Activated CD8-positive, alpha-beta memory T cell treated with anti-CD3 and anti-CD28 coated beads for 24 hours (primary cell): ENCODE results near the gene SPATS1.
"Not testable (repeated sequence)": the region's sequence is repeated elsewhere in the genome, so short reads cannot be mapped to it uniquely, and the experiment has no call there.

Source experiments
- DNase-seq: peaks from one replicate; pipeline ENCODE4 v3.0.0-alpha.2; 2020

The SPATS1 gene

DNA sequence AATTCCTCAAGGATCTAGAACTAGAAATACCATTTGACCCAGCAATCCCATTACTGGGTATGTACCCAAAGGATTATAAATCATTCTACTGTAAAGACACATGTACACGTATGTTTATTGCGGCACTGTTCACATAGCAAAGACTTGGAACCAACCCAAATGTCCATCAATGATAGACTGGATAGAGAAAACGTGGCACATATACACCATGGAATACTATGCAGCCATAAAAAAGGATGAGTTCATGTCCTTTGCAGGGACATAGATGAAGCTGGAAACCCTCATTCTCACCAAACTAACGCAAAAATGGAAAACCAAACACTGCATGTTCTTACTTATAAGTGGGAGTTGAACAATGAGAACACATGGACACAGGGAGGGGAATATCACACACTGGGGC lies 4.4 kb downstream of the SPATS1 start:
- DNase-seq: not testable (repeated sequence)

DNA sequence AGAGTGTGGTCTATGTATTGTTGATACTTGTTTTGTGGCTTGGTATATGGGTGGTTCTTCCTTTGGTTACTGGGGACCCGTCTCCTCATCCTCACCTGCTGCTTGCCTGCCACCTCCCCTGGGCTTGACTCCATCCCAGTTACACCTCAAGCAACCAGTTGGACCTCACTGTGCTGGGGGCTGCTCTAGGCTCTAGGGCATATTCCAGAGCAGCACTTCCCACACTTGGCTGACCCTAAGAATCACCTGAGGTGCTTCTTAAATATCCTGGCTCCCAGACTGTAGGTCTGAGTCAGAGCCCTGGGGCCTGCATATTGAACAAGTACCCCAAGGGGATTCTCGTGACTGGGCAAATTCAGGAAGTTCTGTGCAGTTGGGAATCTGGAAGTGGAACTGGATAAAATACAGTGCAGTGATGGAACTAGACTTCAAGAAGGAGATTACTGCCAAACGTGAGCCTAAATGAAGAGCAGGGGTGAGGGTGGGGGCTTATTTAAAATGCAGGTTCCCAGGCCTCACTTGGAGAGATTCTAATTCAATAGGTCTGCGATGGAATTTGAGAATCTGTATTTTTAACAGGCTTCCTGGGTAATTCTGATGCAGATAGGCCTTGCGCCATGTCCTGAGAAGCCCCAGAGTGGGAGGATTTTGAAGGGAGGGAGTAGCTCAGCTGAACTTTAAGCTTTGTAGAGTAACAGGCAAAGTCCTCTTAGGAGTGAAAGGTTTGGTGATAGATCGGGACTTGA lies 7.6 kb downstream of the SPATS1 start:
- DNase-seq: peak; percentile 28

DNA sequence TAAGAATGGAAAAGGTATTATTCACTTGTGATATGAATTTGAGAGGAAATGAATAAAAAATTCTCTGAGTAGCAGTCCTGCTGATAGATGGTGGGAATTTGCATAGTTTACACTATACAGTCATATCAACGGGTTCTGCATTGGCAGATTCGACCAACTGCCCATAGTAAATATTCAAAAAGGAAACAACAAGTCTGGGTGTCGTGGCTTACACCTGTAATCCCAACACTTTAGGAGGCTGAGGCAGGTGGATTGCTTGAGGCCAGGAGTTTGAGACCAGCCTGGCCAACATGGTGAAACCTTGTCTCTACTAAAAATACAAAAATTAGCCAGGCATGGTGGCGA lies 8.2 kb downstream of the SPATS1 start:
- DNase-seq: not testable (repeated sequence)

- DNase-seq: no peak
These were observed 9.8 kb downstream of the SPATS1 start for GRCh38 chr6:44352259-44352658.

DNA sequence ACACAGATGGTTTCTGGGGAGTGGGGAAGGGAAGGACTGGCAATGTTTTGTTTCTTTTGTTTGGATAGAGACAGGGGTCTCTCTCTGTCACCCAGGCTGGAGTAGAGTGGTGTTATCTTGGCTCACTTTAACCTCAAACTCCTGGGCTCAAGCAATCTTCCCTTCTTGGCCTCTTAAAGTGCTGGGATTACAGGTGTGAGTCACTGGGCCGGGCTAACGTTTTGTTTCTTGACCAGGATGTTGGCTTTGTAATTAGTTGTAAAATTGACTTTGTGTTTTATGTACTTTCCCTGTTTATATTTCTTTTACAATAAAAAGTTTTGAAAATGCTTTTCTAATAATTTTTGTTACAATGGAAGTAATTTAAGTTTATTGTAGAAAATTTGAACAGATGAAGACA lies 10.9 kb downstream of the SPATS1 start:
- no peak for DNase-seq

DNA sequence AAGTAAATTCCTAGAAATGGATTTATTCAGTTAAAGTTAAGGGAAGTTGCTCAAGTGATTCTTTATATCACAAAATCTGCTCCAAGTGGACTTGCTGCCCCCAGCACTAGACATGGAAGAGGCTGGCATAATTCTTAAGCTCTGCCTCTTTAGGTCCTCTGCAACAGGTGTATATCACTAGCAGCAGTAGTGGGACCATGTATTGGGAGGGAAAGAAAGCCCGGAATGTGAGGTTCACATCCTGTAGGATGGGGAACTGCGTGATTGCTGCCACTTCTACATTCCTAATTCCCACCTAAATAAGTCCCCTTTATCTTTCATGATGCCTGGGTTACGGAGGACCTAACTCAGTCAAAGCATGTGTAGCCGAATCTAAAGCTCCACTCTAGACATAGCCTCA lies 13.2 kb downstream of the SPATS1 start:
- DNase-seq: peak; percentile 17

DNA sequence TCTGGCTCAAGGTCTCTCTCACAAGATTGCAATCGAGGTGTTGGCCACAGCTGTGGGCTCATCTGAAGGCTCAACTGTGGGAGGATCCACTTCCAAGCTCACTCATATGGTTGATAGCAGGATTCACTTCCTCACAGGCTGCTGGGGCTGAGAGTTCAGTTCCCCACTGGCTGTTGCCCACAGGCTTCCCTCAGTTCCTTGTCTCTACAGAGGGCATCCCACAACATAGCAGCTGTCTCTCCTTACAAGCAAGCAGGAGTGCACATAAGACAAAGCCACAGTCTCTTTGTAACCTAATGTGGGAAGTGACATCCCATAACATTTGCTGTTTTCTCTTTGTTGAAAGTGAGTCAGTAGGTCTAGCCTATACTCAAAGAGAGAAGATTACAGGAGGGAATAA lies 14.0 kb downstream of the SPATS1 start:
- peak; percentile 38 for DNase-seq

DNA sequence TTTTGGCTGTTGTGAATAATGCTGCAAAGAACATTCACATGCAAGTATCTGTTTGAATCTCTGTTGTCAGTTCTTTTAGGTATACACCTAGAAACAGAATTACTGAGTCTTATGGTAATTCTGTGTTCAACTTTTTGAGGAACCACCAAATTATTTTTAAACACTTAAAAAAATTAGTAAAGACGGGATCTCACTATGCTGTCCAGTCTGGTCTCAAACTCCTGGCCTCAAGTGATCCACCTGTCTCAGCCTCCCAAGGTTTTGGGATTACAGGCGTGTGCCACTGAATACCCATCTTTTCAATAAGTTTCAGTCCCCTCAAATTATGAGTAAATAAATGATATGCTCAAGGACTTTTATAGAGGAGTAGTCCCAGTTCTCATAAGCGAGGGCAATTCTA lies 17.5 kb downstream of the SPATS1 start:
- DNase-seq: no peak

DNA sequence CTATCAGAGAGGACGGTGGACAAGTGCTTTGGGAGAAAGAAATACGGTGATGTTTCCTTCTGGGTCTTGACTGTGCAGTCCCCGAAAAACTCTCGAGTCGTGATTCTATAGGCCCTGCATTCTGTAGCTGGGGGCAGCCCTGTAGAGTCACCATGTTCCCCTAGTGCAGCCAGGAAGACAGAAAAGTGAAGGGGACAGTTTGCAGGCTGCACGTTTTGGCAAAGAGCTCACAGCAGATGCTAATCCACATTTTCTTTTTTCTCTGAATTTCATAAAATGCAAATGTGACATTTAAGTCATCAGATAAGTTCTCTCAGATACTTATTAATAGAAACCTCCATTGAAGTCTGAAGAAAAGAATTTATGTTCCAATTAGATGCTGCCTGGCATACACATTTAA lies 19.5 kb downstream of the SPATS1 start:
- no peak for DNase-seq

DNA sequence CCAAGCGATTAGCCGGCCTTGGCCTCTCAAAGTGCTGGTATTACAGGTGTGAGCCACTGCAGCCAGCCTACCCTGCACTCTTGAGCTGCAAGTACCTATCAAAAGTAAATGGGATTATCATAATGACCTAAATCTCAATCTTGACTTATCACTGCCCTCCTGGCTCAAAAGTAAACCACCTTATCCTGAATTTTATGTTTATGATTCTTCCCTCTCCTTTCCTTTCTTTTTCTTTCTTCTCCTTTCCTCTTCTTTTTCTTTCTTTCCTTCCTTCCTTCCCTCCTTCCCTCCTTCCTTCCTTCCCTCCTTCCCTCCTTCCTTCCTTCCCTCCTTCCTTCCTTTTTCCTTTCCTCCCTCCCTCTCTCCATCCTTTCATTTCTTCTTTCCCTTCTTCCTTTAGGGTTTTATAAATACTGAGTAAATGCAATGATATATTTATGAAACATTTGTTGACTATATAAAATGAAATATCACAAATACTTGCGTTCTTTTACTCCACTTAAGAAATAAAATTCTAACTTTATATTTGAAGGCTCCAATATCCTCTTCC lies 21.0 kb downstream of the SPATS1 start:
- DNase-seq: no peak

GRCh38 chr6:44366781-44367180 lies 24.3 kb downstream of the SPATS1 start:
- DNase-seq: no peak

DNA sequence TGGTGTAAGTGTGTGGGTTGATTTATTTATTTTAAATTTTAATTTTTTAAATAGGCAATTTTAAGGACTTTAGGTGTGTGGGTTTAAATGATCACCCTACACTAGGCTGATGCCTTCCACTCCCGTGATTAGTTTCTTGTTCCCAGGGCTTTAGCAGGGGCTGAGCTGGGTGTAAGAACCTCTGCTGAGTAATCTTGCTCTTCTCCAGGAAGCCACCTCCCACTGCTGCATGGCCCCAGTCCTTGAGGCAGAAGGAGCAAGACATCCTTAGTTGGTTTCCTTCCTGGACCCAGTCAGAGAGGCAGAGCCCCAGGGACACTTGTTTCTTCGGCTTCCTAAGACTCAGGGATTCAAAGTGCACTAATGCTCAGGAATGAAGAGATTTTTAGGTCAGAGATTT lies 25.2 kb downstream of the SPATS1 start:
- DNase-seq: no peak

DNA sequence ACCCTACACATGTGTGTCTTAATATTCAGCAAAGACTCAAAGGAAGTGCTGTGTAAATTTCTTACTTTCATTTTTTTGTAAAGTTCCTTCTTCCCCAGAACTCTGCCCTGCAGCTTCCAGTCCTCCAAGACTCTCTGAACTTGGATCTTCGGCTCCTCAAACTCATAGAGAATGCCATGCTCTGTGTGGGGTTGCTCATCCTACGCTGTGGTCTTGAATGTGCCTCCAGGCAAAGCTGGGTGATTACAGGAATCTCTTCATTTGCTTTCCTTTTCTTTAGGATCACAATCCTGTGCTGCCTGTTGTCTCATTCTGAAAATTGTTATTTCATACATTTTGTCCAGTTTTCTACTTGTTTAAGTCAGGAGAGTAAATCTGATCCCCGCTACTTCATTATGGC lies 30.6 kb downstream of the SPATS1 start:
- no peak for DNase-seq

DNA sequence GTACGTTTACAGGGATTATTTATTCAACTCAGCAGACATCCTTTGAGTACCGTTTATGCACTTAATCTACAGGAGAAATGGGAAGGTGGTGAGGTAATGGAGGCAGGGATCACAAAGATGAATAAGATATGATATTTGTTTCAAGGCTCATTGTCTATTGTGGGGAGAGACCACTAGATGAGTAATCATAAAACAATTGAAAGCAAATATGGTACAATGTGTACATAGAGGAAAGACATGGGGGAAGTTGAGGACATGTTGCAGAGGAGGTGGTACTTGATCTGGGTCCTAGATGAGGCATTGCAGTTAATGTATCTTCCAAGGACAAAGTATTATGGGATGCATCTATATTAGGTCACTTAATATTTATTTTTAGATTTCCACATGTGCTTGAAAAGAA lies 31.3 kb downstream of the SPATS1 start:
- no peak for DNase-seq

GRCh38 chr6:44375071-44375470 lies 32.6 kb downstream of the SPATS1 start:
- no peak for DNase-seq

GRCh38 chr6:44377484-44377883 lies 35.0 kb downstream of the SPATS1 start:
- DNase-seq: no peak

- no peak for DNase-seq
These were observed 35.5 kb downstream of the SPATS1 start for GRCh38 chr6:44377971-44378370.

DNA sequence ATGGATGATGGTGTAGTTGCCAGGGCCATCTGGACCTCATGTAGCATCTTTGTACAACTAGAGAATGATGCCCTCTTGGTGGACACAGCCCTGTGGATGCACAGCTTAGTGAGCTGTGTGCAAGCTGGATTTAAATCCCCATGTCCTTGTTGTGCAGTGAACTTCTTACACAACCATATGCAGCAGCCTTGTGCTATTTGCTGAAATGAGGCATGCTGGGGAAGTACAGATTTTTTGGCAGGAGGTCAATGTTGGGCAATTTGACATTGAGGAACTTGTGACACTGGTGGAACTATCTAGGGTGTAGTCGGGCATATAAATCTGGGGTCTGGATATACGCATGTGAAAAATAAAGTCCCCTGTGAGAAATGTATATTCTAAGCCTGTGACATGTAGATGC lies 39.3 kb downstream of the SPATS1 start:
- DNase-seq: no peak

DNA sequence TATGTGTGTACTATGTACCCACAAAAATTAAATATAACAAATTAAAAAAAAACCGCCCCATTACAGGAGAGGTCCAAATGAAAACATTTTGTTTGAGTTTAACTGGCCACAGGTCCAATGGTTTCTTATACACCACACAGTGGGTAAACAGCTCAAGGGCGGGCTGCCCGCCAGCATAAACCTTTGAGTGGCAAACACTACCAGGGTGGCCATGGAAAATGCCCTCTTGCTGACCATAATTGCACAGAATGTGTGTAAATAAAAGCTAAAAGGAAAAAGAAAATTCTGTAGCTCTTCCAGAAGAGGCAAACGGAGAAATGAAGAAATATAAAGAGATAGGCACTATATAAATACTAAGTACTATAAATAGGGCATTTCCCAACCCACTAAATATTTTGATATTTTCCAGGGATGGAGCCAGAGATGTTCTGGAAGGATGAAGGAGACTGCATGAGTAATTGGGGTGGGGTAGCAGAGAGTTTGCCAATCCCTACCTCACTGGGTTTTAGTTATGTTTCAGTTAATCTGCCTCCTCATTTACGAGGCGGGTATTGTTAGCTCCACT lies 44.0 kb downstream of the SPATS1 start:
- no peak for DNase-seq

GRCh38 chr6:44386929-44387345 lies 44.5 kb downstream of the SPATS1 start:
- DNase-seq: no peak

DNA sequence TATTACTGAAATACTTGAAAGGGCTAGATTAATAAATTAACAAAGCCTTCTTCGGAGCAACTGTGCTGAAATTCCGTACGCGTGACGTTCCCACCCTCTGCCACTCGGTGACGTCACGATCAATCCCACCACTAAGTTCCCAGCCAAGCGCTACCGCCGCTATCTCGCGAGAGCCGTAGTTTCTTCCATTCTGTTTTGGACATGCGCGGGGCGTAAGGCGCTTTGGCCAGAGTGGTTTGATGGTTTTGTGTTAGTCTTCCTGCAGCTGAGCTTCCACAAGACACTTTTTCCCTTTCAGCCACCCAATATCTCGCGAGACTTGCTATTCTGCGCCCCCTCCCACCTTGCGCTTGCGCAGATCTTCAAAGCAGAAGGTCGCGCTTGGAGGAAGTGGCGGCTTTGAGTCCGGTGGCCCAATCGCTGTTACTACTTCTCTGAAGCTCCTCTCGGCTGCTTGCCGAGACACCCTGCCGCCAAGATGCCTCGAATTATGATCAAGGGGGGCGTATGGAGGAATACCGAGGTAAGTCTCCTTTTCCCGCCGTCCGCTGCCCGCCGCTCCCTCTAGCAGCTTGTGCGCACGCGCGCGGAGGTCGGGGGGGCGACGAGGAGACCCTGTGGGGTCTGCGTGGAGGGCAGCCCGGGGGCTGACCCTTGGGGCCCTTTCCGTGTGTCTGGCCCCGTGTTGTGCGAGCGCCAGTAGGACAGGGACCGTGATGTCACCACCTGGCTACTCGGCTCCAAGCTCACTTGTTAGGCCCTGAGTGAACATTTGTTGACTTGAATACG lies 45.1 kb downstream of the SPATS1 start, which contains the start of gene CDC5L:
Gene CDC5L, plus strand, starts transcription at position 361 of the 789 bp plus-strand sequence. Its CDS starts 118 bp downstream, at position 479.
- peak; percentile 96 for DNase-seq

GRCh38 chr6:44388135-44388487 lies 45.7 kb downstream of the SPATS1 start:
- DNase-seq: no peak

DNA sequence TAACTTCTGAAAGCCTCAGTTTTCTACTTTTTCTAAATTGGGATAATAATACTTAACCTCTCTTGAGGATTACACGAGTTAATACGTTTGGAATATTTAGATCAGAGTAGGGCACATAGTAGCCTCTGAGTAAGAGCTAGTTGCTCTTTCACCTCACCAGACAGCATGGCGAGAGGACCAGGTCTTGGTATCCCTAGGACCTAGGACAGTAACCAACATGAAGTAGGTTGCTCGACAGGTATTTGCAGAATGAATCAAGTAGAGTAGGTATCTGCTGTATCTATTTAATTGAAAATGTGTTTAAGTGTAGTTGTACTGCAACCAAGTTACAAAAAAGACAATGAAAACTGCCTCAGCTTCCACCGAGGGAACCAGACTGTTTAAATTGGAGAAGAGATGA lies 46.4 kb downstream of the SPATS1 start:
- no peak for DNase-seq

DNA sequence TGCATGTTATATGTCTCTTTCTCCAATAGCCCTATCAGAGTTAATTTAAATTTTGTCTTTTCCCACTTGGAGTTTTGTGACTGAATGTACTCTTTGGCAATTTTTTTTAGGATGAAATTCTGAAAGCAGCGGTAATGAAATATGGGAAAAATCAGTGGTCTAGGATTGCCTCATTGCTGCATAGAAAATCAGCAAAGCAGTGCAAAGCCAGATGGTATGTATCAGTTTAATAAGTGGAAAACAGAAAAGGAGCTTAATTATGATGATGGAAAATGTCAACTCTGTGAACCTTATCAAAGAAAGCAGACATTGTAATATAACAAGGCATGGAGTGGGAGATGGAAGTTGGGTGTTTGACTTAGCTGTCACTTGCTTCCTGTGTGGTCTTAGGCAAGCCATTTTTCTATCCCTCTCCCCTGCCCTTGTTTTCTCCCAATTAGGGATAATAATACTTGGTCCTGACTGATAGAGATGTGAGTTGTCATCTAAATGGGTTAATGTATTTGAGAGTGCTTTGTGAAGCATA lies 47.8 kb downstream of the SPATS1 start:
- no peak for DNase-seq
